NB4 (cell line): ENCODE data around the gene VRK2.

ENCODE experiments used
- CTCF ChIP-seq: IDR thresholded peaks from one replicate; pipeline ENCODE4 v1.5.1; 2012; ENCODE audit warnings: low read depth, low read length
- MAX ChIP-seq: IDR thresholded peaks from 2 replicates; pipeline ENCODE4 v1.6.1; 2011; ENCODE audit warnings: low read depth, low read length
- MYC ChIP-seq: IDR thresholded peaks from 2 replicates; pipeline ENCODE4 v1.6.1; 2011; ENCODE audit warnings: low read depth, low read length
- POLR2A ChIP-seq: IDR thresholded peaks from 2 replicates; pipeline ENCODE4 v1.6.1; 2011; ENCODE audit warnings: mild to moderate bottlenecking; ENCODE audit not compliant: insufficient read length; ENCODE audit errors: extremely low read depth

- no peak for TF ChIP-seq POLR2A
- TF ChIP-seq CTCF: no peak
- no peak for TF ChIP-seq MYC
- no peak for TF ChIP-seq MAX
Observed at GRCh38 chr2:58073008-58073407, 26.4 kb downstream of the VRK2 start.
